Keratinocyte (primary cell): ENCODE results near the gene C10orf90.

Experiments used
- CTCF ChIP-seq, 3 experiments: IDR thresholded peaks in 1 of 3; conservative IDR thresholded peaks in 1 of 3; optimal IDR thresholded peaks in 1 of 3; 2 replicates in 2 of 3; 3 replicates in 1 of 3; pipeline versions ENCODE3 to v1.5.1; 2011; ENCODE audit warnings: low read length in 3 of 3, mild to moderate bottlenecking in 3 of 3, moderate library complexity in 2 of 3, control low read depth in 1 of 3, inconsistent platforms in 1 of 3; ENCODE audit not compliant: insufficient read depth in 2 of 3; ENCODE audit errors: extremely low read depth in 1 of 3
- EZH2 ChIP-seq: IDR thresholded peaks from one replicate; pipeline ENCODE4 v1.6.1; 2012; ENCODE audit warnings: inconsistent platforms, mild to moderate bottlenecking, low read length, moderate library complexity

GRCh38 chr10:126596472-126597016 lies 73.9 kb downstream of the C10orf90 start:
- no peak for TF ChIP-seq CTCF (optimal IDR thresholded peaks at IDR 0.05 in 1 of 3, IDR thresholded peaks at IDR 0.05 in 1 of 3, conservative IDR thresholded peaks at IDR 0.05 in 1 of 3; ENCODE audit: extremely low read depth in 1 of 3, insufficient read depth in 2 of 3, low read length in 3 of 3)
- TF ChIP-seq EZH2: no peak
